ENCODE results near the gene MAP2K3.

DNA sequence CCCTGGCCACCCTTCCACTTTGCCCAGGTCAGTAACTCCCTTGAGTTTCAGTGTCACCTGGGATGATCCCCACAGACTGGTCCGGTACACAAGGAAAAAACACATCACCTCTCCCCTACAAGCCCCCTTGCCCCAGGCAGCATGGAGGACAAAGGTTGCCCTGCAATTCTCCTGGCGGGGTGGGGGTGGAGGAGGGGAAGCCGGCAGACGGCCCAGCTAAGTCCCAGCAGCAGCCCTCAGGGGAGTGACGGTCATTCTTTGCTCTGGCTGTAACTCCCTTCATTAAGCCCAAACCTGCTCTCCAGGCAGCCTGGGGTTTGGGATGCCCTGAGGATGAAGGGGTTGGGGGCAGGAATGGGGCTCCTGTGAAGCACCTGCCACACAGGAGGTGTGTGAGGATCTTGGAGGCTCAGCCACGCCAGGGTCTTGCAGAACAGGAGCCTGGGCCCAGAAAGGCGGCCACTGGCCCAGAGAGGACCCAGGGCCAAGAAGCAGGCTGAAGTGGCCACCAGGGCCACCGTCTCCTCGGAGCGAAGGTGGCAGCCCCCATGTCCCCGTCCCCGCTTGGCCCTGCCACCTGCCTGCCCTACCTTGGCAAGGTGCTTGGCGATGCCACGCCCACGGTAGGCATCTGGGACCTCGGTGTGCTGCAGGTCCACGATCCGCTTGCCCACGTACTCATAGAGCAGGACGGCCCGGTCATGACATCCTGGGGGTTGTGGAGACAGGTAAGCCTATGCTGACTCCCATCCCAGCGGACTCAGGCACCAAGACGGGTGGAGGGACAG, 40.8 kb upstream of the MAP2K3 start:
- no peak for TF ChIP-seq EZH2 (IDR thresholded peaks at IDR 0.05; ENCODE audit: low read length)
- TF ChIP-seq, protein P1, sequence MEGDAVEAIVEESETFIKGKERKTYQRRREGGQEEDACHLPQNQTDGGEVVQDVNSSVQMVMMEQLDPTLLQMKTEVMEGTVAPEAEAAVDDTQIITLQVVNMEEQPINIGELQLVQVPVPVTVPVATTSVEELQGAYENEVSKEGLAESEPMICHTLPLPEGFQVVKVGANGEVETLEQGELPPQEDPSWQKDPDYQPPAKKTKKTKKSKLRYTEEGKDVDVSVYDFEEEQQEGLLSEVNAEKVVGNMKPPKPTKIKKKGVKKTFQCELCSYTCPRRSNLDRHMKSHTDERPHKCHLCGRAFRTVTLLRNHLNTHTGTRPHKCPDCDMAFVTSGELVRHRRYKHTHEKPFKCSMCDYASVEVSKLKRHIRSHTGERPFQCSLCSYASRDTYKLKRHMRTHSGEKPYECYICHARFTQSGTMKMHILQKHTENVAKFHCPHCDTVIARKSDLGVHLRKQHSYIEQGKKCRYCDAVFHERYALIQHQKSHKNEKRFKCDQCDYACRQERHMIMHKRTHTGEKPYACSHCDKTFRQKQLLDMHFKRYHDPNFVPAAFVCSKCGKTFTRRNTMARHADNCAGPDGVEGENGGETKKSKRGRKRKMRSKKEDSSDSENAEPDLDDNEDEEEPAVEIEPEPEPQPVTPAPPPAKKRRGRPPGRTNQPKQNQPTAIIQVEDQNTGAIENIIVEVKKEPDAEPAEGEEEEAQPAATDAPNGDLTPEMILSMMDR (optimal IDR thresholded peaks at IDR 0.05 in 1 of 3, IDR thresholded peaks at IDR 0.05 in 1 of 3, conservative IDR thresholded peaks at IDR 0.05 in 1 of 3; ENCODE audit: extremely low read depth in 1 of 3, insufficient read depth in 2 of 3, low read length in 3 of 3): no peak
